Measurements from ENCODE around the gene CCDC192.

Gene CCDC192

DNA sequence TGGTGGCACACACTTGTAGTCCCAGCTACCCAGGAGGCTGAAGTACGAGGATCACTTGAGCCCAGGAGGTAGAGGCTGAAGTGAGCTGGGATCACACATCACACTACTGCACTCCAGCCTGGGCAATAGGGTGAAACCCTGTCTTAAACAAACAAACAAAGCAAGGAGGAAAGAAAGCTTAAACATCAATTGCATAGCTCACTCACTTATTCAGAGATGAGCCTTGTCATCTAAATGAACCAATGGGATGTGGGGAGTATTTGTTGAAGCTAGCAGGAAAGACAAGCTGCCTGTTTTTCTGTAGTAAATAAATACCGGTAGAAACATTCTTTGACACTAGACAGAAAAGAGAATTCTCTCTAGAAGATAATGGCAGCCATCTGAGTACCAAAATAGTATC lies 219.4 kb downstream of the CCDC192 start:
- DNase-seq (ENCODE audit: low read depth in 3 of 3), result no peak

DNA sequence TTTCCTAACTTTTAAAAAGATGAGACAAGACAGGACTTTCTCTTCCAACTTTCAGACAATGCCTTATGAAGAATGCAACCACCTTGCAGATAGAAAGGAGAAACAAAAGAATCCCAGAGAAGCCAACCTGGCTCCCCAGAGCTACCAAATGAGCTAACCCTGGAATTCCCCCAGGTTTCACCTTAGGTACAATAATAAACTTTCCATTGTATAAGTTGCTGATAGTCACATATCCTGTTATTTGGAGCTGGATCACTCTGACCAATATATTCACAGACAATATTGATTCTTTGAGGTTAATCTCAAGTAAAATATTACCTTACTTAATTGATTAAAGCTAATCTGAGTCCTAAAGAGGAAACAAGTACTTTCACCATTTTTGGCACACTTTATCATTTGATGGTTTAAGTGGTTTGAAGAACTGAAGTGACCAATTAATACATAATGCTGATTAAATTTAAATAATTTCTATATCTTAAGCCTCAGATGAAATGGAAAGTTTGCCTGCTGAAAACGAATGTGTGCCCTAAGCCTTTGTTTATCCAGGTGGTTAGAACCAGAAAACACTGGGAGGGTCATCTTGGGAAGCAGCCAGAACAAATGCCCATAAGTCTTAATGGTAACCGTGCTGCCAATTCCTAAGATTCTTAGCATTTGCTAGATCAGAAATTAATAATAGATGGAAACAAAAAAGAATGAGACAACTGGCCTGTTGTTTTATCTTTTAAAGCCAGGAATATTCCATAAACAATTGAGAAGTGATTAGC lies 220.8 kb downstream of the CCDC192 start:
- no peak for DNase-seq (ENCODE audit: low read depth in 3 of 3)

DNA sequence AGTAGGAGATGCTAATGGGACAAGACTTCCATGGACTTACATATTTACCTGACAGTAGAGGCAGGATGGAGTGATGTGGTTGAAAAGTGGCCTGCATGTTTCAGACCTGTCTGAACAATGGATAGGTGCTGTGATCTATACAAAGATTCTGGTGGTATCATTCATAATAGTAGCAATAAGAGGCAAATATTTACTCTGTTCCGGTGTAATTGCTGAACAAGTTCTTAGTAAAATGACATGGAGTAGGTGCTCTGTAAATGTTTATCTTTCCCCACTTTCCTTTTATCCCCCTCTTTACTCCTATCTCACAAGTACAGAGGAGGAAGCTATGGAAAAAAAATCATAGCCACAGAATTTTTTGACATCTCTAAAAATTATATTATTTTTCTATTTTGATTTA lies 221.4 kb downstream of the CCDC192 start:
- no peak for DNase-seq (ENCODE audit: low read depth in 3 of 3)

DNA sequence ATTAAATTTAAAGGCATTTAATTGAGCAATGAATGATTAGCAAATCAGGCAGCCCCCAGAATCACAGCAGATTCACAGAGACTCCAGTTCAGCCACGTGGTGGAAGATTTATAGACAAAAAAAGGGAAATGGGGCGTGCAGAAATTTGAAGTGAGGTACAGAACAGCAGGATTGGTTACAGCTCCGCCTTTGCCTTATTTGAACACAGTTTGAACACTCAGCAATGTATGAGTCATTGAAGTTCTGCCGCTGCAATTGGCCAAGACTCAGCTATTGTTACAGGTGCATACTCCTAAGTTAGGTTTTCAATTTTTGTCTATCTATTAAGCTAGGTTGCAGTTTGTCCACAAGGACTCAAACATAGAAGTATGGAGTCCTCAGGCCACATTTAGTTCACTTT lies 222.7 kb downstream of the CCDC192 start:
- no peak for DNase-seq (ENCODE audit: low read depth in 3 of 3)

DNA sequence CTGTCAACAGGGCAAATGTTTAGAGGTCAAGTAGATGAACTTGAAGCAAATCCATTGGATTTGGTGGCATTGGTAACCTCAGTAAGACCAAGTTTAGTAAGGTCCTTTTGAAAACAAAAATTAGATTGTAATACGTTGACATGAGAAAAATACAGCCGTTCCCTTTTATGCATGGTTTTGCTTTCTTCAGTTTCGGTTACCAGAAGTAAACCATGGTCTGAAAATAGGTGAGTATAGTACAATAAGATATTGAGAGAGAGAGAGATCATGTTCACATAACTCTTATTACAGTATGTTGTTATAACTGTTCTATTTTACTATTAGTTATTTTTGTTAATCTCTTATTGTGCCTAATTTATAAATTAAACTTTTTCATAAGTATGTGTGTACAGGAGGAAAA lies 223.8 kb downstream of the CCDC192 start:
- no peak for DNase-seq (ENCODE audit: low read depth in 3 of 3)

DNA sequence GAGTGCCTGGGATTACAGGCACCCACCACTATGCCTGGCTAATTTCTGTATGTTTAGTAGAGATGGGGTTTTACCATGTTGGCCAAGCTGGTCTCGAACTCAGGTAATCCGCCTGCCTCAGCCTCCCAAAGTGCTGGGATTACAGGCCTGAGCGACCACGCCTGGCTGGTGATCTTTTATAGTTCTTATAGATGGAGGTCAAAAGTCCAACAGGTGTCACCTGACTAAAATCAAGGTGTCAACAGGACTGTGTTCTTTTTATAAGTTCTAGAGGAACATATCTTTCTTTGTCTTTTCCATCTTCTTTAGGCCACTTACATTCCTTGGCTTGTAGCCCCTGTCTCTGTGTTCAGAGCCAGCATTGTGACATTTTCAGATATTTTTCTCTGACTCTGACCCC lies 224.9 kb downstream of the CCDC192 start:
- no peak for DNase-seq (ENCODE audit: low read depth in 3 of 3)

DNA sequence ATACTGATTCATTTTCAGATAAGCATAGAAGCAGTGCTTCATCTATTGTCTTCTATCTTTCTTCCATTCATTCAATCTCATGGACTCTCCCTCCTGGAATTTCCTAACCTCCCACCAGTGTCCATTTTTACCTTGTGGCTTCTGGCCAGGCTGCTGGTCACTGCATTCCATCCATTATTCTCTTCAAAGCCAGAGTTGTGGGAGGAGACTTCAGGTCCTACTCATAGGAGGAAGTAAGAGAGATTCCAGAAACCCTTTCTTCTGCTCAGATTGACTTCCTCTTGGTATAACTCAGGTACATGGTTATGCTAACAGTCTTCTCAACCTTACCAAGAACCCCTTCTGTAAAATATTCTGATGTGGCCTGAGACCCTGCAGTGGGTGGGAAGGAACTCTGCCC lies 227.1 kb downstream of the CCDC192 start:
- DNase-seq (ENCODE audit: low read depth in 3 of 3), result no peak

DNA sequence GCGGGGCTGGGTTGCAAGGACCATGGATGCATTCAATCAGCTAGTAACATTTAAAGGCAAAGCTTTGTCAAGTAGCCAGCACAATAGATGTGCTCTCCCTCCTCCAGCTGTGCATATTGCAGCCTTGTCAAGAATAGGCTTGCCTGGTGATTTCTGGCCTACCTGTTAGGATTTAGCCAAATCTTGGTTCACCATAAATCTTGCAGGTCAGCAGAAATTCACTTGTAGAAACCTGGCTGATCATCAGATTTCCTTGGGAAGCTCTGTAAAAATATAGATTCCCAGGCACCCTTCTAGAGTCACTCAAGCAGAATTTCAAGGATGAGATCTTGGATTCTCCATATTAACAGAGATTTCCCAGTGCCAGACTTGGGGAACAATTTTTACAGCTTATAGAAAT lies 228.2 kb downstream of the CCDC192 start:
- DNase-seq (ENCODE audit: low read depth in 3 of 3), result no peak

DNA sequence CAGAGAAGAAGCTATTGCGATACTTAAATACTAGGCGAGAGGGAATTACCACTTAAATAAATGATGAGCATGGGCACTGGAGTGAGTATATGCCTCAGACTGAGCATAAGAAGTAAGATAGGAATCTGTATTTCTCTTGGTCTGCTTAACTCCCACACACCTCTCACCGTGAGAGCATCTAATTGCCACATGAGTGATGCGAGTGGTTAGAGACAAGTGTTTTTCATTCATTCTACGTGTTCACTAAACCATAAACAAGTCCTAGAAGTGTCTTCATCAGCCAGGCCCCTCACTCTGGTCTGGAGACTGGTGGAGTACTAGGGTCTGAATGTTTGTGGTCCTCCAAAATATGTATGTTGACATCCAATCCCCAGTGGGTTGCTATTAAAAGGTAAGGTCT lies 230.2 kb downstream of the CCDC192 start:
- no peak for DNase-seq (ENCODE audit: low read depth in 3 of 3)

DNA sequence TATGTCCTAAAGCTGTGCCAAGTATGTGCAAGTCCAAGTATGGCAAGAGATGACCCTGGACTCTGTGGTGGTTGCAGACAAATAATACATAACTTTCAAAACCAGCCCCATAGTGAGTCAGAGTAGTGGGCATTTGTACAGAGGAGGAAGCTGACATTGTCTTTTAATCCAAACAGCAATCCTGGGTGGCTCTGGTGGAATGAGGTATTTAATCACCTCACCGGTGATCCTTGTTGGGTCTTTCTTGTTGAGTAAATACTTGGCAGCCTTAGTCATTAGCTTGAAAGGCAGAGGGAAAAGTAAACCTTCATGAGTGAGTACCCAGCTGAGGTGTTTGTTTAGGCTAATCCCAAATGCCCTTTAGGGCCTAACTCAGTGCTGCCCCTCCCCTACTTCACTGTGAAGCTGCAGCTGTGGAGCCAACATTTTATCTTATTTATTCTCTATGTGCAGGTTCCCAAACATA lies 231.6 kb downstream of the CCDC192 start:
- no peak for DNase-seq (ENCODE audit: low read depth in 3 of 3)

DNA sequence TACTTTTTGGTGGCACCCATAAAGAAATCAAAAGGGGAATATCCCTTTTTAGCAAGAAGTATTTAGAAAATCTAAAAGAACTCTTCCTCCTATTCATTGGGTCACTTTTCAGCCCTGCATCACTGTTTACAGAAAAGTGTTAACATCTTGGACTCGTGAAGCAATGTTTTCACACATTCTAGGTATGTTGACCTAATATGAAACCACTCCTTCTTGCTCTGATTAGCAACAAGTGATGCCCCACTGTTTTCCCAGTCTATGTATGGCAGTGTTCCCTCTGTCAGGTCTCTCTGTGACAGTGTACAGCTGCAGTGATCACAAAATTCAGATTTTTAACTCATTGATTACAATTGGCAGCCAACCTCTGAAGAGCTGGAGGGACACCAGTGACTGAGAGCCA lies 232.2 kb downstream of the CCDC192 start:
- no peak for DNase-seq (ENCODE audit: low read depth in 3 of 3)

DNA sequence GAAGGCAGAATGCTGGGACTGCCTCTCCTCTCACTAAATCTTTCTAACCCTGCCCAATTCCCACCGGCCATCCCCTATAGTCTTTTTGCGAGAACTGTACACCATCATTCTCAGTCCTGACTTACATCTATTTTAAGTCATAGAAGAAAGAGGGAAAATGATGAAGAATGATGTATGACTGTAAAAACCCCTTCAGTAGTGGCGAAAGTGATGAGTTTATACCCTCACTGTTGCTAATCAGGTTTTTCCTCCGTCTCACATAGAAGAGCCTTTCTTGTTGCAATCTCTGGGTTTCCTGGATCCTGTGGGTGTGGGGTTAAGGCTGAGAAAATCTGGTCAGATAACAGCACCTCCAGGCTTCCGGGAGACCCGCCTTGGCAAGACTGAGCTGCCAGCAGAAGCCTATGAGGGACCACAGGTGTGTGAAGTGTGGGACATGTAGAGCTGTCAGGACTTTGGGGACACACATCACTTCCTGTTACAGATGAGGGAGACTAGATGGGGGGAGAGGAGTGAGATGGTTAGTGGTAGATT lies 233.3 kb downstream of the CCDC192 start:
- DNase-seq (ENCODE audit: low read depth in 3 of 3), result no peak

DNA sequence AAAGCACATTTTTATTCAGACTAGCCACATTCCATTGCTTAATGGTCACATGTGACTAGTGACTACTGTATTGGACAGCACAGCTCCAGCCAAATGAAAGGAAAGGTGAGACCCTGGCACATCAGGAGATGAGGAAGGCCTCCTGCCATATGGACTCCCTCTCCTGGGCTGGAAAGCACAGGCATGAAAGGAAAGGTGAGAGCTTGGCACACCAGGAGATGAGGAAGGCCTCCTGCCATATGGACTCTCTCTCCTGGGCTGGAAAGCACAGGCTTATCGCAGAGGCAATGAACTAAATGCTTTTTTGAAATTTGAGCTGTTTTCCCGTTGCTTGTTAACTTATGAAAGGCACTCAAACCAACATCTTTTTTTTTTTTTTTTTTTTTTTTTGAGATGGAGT lies 235.6 kb downstream of the CCDC192 start:
- no peak for DNase-seq (ENCODE audit: low read depth in 3 of 3)

DNA sequence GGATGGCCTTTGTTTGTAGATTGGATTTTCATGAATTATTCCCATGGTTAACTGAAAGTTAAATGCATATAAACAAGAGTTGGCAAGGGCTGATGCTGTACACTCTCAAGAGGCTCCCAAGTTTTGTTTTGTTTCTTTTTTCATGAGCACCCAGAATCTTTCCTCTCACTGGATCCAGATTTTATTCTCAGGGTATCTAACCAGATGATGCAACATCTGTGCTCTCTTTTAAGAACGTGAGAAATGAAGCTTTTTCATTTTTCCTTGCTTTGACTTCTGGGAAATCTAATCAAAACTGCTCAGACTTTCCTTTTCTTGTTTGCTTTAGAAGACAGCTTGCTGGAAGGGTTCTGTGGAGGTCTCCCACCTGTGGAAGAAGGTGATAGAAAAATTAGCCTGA lies 237.7 kb downstream of the CCDC192 start:
- DNase-seq (ENCODE audit: low read depth in 3 of 3), result no peak

DNA sequence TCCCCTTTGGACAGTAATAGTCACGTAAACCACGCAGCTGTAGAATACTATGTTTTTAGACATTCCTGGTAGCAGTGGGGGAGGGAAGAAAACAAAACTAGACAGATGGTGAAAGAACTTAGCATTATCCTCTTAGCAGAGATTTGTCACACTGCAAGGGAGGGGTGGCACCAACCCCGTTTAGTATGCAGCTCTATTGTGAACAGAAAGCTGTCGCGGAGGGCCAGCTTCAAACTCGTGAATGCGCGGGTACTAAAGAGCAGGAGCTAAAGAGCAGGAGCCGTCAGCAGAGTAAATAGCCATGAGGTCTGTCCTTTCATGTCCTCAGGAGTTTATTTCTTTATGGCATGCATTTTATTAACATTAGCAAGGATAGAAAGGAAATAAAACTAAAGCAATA lies 238.5 kb downstream of the CCDC192 start:
- DNase-seq (ENCODE audit: low read depth in 3 of 3), result no peak

DNA sequence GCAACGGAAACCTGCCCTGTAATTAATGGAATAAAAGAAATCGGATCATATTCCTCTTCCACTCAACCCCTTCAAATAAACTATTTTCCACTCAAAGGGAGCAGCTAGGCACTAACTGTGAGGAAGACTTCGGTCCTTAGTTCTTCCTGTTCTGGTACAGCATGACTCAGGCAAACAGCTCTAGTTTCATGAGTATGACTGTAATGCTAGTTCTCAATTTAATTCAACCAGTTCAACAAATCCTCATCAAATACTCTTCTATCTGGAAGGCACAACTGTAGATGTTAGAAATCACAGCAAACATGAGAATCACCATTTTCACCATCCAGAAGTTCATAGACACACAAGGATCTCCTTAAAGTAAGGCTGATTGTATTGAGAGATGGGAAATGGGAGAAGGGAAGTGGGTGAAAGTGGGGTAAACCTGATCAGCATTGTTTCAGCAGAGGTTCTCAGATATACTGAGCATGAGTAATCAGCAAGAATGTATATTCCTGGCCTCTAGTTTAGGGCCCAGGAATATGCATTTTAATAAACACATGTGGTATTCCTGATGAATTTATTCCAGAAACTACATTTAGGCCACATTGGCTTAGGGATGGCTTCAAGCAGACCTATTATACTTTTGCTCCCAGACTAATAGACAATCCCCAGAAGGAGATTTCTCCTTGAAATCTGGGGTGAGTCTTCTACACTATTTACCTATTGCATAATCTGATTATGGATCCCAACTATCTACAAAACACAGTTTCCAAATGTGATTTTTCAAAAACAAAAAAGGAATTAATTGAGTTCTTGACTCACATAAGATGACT lies 239.3 kb downstream of the CCDC192 start:
- no peak for DNase-seq (ENCODE audit: low read depth in 3 of 3)

DNA sequence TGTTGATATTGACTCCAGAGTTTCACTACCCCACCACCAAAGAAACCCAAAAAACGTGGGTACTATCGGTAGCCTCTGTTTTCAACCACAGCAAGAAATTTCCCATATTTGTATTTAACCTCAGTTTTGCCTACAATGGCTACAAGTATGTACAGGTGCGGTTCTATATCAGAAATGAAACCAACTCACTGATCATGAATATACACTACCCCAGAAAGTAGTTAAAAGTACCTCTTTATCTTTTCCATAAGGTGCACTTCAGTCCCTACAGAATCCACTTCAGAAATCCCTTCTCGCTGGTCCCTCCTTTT lies 239.8 kb downstream of the CCDC192 start:
- no peak for DNase-seq (ENCODE audit: low read depth in 3 of 3)

DNA sequence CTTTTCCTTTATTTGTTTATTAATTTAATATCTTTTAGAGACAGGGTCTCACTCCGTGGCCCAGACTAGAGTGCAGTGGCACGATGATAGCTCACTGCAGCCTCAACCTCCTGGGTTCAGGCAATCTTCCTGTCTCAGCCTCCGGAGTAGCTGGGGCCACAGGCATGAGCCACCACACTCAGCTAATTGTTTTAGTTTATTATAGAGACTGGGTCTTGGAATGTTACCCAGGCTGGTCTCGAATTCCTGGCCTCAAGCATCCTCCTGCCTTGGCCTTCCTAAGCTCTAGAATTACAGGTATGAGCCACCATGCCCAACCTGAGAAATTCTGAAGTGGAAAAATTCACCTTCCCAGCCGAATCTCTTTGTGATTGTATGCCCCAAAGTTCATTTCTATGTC lies 240.9 kb downstream of the CCDC192 start:
- DNase-seq (ENCODE audit: low read depth in 3 of 3), result no peak

DNA sequence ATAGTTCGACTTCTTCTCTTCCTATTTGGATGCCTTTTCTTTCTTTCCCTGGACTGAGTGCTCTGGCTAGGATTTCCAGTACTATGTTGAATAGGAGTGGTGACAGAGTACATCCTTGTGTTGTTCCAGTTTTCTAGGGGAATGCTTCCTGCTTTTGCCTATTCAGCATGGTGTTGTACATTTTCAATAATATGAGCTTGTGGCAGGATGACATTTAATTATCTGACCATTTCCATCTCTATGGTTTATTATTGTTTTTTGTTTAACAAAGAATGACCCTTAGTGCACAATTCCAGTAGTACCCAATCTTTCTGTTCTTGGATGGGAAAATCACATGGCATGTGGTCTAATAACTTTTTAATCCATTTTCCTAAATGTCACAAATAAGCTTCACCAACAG lies 244.8 kb downstream of the CCDC192 start:
- no peak for DNase-seq (ENCODE audit: low read depth in 3 of 3)

DNA sequence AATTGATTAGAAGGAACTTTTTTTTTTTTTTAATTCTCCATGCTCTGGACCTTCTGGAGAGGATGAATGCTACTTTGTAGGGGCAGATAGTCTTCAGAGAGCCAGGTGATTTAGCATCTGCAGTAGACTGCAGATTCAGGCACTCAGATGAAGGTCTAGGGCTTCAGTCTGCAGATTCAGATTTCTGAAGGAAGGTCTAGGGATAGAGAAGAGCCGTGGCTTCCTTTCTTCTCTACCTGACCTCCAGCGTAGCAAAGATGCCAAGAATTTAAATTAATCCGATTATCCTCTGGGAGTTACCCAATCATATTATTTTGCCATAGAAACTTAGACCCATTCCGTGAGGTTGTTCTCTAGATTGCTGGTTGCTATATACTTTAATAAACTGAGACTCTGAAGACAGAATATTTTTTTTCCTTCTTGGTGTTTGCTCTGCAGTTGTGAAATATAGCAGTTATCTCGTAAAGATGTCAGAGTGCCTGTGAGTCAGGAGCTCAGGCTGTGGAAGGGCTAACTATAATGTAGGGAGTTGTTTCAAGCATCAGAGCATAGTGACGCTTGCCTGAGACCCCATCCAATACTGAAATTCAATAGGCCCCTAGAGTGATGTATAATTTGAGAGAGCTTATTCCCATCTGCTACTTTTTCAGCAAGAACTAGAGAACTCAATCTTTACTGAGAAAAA lies 247.7 kb downstream of the CCDC192 start:
- DNase-seq (ENCODE audit: low read depth in 3 of 3), result no peak

DNA sequence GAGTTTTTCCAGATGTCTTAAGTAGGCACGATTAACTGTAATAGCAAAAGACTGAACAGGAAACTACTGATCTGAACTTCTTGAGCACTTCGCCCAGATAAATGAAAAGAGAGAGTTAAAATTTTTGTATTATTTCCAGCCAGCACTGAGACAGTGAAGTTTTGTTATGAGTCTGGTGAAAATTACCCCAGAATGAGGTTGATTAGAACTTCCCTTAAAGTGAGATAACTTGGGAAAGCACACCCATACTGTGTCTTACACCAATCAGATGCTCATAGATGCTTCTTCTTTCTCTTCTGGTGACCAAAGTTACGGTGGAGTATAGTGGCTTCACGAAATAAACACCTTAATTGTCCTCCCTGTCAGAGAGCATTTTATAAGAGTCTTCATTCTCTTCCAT lies 248.6 kb downstream of the CCDC192 start:
- DNase-seq (ENCODE audit: low read depth in 3 of 3), result no peak

DNA sequence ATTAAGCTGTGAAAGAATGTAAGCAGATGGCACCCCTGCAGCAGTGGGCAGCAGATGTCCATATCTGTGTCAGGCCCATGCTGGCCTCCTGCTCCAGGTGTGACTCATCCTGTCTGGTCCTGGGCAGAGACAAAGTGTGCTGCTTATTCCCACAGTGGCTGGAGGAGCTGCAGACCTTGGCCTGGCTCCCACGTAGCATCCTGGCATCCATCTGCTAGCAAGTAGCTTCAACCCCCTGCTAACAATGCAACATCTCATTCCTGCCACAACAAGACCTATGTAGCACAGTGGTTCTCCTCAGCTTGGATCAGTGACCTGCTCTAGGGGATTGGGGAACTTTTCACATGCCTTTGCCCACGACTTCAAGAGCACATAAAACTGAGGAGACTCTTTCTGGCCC lies 254.0 kb downstream of the CCDC192 start:
- no peak for DNase-seq (ENCODE audit: low read depth in 3 of 3)
